HEK293 (cell line): ENCODE data around the gene FXYD4.
"Not testable (repeated sequence)": the region's sequence is repeated elsewhere in the genome, so short reads cannot be mapped to it uniquely, and the experiment has no call there.

Experiments used
- KLF9 ChIP-seq: fragments of 450-650 bp; formaldehyde crosslinking; IDR thresholded peaks from 2 replicates; pipeline ENCODE4 v1.5.1; 2016; ENCODE audit warnings: missing biosample characterization, missing genetic modification characterization, low read depth
- MZF1 ChIP-seq: fragments of 450-650 bp; formaldehyde crosslinking; IDR thresholded peaks from 2 replicates; pipeline ENCODE4 v1.5.1; 2017; ENCODE audit warnings: missing biosample characterization, missing genetic modification characterization, borderline replicate concordance
- TSHZ1 ChIP-seq: fragments of 450-650 bp; formaldehyde crosslinking; IDR thresholded peaks from 2 replicates; pipeline ENCODE4 v1.5.1; 2016; ENCODE audit warnings: missing biosample characterization, missing genetic modification characterization, borderline replicate concordance
- ZBTB1 ChIP-seq: fragments of 450-650 bp; formaldehyde crosslinking; IDR thresholded peaks from 2 replicates; pipeline ENCODE4 v1.5.1; 2016; ENCODE audit warnings: missing biosample characterization, missing genetic modification characterization
- ZBTB21 ChIP-seq: fragments of 450-650 bp; formaldehyde crosslinking; IDR thresholded peaks from 2 replicates; pipeline ENCODE4 v1.5.1; 2017; ENCODE audit warnings: missing biosample characterization, missing genetic modification characterization
- ZNF112 ChIP-seq: fragments of 450-650 bp; formaldehyde crosslinking; IDR thresholded peaks from 2 replicates; pipeline ENCODE4 v1.5.0; 2017; ENCODE audit warnings: missing biosample characterization, missing genetic modification characterization
- ZNF221 ChIP-seq: fragments of 450-650 bp; formaldehyde crosslinking; IDR thresholded peaks from 2 replicates; pipeline ENCODE4 v1.5.1; 2017; ENCODE audit warnings: missing biosample characterization, missing genetic modification characterization, borderline replicate concordance
- ZNF544 ChIP-seq: fragments of 450-650 bp; formaldehyde crosslinking; IDR thresholded peaks from 2 replicates; pipeline ENCODE4 v1.5.0; 2017; ENCODE audit warnings: missing biosample characterization, missing genetic modification characterization
- ZSCAN5A ChIP-seq: fragments of 450-650 bp; formaldehyde crosslinking; IDR thresholded peaks from 2 replicates; pipeline ENCODE4 v1.5.1; 2016; ENCODE audit warnings: missing biosample characterization, missing genetic modification characterization
- TF ChIP-seq, protein P1 (sequence below): fragments of 450-650 bp; formaldehyde crosslinking; IDR thresholded peaks from 2 replicates; pipeline ENCODE4 v1.5.1; 2016; ENCODE audit warnings: missing biosample characterization, missing genetic modification characterization
- TF ChIP-seq, protein P2 (sequence below): fragments of 450-650 bp; formaldehyde crosslinking; IDR thresholded peaks from 2 replicates; pipeline ENCODE4 v1.5.1; 2016; ENCODE audit warnings: missing biosample characterization, missing genetic modification characterization
- TF ChIP-seq, protein P3 (sequence below): fragments of 450-650 bp; formaldehyde crosslinking; optimal IDR thresholded peaks from 2 replicates; pipeline ENCODE3; 2016; ENCODE audit warnings: missing biosample characterization, mild to moderate bottlenecking, missing genetic modification characterization
- TF ChIP-seq, protein P4 (sequence below): fragments of 450-650 bp; formaldehyde crosslinking; IDR thresholded peaks from 2 replicates; pipeline ENCODE4 v1.5.1; 2016; ENCODE audit warnings: missing biosample characterization, missing genetic modification characterization
- TF ChIP-seq, protein P5 (sequence below): fragments of 450-650 bp; formaldehyde crosslinking; IDR thresholded peaks from 2 replicates; pipeline ENCODE4 v1.5.1; 2016; ENCODE audit warnings: missing biosample characterization, missing genetic modification characterization

GRCh38 chr10:43337536-43337935, 33.9 kb upstream of the FXYD4 start:
- TF ChIP-seq TSHZ1; ZSCAN5A; ZNF221; ZNF112; ZBTB21; ZBTB1 (tag by site-specific recombination); ZNF544 (tag by site-specific recombination); MZF1; KLF9 (tag by site-specific recombination): not testable (repeated sequence)
- TF ChIP-seq, protein P1, sequence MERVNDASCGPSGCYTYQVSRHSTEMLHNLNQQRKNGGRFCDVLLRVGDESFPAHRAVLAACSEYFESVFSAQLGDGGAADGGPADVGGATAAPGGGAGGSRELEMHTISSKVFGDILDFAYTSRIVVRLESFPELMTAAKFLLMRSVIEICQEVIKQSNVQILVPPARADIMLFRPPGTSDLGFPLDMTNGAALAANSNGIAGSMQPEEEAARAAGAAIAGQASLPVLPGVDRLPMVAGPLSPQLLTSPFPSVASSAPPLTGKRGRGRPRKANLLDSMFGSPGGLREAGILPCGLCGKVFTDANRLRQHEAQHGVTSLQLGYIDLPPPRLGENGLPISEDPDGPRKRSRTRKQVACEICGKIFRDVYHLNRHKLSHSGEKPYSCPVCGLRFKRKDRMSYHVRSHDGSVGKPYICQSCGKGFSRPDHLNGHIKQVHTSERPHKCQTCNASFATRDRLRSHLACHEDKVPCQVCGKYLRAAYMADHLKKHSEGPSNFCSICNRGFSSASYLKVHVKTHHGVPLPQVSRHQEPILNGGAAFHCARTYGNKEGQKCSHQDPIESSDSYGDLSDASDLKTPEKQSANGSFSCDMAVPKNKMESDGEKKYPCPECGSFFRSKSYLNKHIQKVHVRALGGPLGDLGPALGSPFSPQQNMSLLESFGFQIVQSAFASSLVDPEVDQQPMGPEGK (tag by site-specific recombination), result not testable (repeated sequence)
- TF ChIP-seq, protein P2, sequence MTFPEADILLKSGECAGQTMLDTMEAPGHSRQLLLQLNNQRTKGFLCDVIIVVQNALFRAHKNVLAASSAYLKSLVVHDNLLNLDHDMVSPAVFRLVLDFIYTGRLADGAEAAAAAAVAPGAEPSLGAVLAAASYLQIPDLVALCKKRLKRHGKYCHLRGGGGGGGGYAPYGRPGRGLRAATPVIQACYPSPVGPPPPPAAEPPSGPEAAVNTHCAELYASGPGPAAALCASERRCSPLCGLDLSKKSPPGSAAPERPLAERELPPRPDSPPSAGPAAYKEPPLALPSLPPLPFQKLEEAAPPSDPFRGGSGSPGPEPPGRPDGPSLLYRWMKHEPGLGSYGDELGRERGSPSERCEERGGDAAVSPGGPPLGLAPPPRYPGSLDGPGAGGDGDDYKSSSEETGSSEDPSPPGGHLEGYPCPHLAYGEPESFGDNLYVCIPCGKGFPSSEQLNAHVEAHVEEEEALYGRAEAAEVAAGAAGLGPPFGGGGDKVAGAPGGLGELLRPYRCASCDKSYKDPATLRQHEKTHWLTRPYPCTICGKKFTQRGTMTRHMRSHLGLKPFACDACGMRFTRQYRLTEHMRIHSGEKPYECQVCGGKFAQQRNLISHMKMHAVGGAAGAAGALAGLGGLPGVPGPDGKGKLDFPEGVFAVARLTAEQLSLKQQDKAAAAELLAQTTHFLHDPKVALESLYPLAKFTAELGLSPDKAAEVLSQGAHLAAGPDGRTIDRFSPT (tag by site-specific recombination), result not testable (repeated sequence)
- TF ChIP-seq, protein P3, sequence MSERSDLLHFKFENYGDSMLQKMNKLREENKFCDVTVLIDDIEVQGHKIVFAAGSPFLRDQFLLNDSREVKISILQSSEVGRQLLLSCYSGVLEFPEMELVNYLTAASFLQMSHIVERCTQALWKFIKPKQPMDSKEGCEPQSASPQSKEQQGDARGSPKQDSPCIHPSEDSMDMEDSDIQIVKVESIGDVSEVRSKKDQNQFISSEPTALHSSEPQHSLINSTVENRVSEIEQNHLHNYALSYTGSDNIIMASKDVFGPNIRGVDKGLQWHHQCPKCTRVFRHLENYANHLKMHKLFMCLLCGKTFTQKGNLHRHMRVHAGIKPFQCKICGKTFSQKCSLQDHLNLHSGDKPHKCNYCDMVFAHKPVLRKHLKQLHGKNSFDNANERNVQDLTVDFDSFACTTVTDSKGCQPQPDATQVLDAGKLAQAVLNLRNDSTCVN (tag by site-specific recombination), result not testable (repeated sequence)
- TF ChIP-seq, protein P4, sequence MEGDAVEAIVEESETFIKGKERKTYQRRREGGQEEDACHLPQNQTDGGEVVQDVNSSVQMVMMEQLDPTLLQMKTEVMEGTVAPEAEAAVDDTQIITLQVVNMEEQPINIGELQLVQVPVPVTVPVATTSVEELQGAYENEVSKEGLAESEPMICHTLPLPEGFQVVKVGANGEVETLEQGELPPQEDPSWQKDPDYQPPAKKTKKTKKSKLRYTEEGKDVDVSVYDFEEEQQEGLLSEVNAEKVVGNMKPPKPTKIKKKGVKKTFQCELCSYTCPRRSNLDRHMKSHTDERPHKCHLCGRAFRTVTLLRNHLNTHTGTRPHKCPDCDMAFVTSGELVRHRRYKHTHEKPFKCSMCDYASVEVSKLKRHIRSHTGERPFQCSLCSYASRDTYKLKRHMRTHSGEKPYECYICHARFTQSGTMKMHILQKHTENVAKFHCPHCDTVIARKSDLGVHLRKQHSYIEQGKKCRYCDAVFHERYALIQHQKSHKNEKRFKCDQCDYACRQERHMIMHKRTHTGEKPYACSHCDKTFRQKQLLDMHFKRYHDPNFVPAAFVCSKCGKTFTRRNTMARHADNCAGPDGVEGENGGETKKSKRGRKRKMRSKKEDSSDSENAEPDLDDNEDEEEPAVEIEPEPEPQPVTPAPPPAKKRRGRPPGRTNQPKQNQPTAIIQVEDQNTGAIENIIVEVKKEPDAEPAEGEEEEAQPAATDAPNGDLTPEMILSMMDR (tag by site-specific recombination), result not testable (repeated sequence)
- TF ChIP-seq, protein P5, sequence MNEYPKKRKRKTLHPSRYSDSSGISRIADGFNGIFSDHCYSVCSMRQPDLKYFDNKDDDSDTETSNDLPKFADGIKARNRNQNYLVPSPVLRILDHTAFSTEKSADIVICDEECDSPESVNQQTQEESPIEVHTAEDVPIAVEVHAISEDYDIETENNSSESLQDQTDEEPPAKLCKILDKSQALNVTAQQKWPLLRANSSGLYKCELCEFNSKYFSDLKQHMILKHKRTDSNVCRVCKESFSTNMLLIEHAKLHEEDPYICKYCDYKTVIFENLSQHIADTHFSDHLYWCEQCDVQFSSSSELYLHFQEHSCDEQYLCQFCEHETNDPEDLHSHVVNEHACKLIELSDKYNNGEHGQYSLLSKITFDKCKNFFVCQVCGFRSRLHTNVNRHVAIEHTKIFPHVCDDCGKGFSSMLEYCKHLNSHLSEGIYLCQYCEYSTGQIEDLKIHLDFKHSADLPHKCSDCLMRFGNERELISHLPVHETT (tag by site-specific recombination), result not testable (repeated sequence)
